ENCODE results near the gene FIP1L1.

Gene FIP1L1

DNA sequence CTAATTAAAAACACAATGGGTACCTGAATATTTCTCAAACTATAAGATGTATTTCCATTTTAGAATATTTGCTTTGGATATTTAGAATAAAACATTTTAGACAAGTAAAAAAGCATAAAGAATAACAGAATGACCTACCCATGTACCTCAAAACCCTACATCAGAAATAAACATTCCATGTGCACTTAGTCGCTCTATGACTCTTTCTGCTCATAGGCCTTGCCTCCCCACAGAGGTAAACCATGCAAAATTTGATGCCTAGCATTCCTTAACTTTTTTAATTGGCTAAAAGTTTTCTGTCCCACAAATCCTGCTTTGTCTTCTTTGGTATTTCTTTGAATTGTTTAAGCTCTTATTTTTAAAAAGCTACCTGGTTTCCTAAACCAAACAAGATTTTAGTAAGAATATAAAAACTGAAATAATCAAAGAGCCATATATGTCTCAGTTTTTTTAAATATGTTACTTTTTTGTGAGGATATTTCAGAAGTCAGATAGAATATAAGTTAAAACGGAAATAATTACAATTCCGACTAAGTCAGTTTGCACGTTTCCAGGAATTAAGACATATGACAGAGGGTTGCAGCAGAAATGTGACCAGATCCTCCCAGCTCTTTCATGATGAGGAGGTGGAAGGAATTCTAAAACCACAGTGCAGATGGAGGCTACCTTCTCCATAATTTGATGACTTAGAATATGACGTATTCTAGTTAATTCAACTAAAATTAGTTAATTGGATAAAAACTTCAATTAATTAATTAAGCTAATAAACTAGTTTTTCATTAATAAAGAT, 102.5 kb downstream of the FIP1L1 start:
- no peak for TF ChIP-seq POU2F2 (IDR thresholded peaks at IDR 0.05; ENCODE audit: low read depth, low read length)
- TF ChIP-seq SPI1 (IDR thresholded peaks at IDR 0.05; ENCODE audit: low read depth, low read length): no peak
- no peak for TF ChIP-seq TAF1 (IDR thresholded peaks at IDR 0.05; ENCODE audit: low read depth, low read length)
- TF ChIP-seq POLR2AphosphoS5 (IDR thresholded peaks at IDR 0.05; ENCODE audit: low read depth, low read length): no peak
- no peak for TF ChIP-seq POLR2A (IDR thresholded peaks at IDR 0.05; ENCODE audit: low read depth, low read length)
- TF ChIP-seq PAX5 (IDR thresholded peaks at IDR 0.05; ENCODE audit: insufficient read depth, low read length, severe bottlenecking): no peak
- FAIRE-seq (no peak), DNase-seq (ENCODE audit: insufficient read length, low spot score) (no peak)

DNA sequence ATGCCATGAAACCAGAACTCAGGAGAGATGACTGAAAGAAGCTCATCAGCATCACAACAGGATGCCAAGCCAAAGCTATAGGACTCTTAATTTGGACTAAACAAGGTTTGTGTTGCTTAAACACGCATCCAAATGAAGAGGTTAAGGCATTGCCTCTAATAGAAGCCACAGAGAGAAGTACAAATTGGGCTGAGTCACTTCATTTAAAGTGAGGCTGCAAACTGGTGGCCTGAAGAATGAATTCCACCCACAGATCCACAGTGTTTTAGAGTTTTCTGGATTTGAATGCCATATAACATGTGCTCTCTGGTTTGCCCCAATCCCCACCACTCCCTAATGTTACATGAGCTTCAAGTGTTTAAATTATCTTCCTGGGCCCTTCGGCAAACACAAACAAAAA, 103.5 kb downstream of the FIP1L1 start:
- no peak for DNase-seq (ENCODE audit: insufficient read length, low spot score)
- no peak for FAIRE-seq
- TF ChIP-seq SPI1 (IDR thresholded peaks at IDR 0.05; ENCODE audit: low read depth, low read length): no peak
- TF ChIP-seq POU2F2 (IDR thresholded peaks at IDR 0.05; ENCODE audit: low read depth, low read length): no peak
- no peak for TF ChIP-seq POLR2AphosphoS5 (IDR thresholded peaks at IDR 0.05; ENCODE audit: low read depth, low read length)
- TF ChIP-seq POLR2A (IDR thresholded peaks at IDR 0.05; ENCODE audit: low read depth, low read length): no peak
- no peak for TF ChIP-seq PAX5 (IDR thresholded peaks at IDR 0.05; ENCODE audit: insufficient read depth, low read length, severe bottlenecking)
- TF ChIP-seq TAF1 (IDR thresholded peaks at IDR 0.05; ENCODE audit: low read depth, low read length): no peak

DNA sequence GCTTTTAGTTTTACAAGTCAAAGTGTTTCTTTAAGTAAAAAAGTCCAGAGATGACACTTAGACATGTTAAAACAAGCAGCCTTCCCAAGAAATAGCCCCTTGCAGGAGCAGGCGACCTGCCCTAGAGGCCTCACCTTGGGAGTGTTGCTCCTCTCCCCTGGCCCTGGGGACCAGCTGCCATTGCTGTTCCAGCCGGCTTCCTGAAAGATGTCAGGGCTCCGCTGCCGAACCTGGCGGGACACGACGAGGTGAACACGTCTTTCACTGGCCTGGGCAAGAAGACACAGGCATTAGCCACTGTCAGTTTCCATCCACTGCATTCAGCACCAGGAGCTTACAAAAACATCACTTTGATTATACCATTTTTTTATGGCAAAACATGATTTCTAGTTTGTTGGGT, 104.1 kb downstream of the FIP1L1 start:
- TF ChIP-seq SPI1 (IDR thresholded peaks at IDR 0.05; ENCODE audit: low read depth, low read length): no peak
- TF ChIP-seq PAX5 (IDR thresholded peaks at IDR 0.05; ENCODE audit: insufficient read depth, low read length, severe bottlenecking): no peak
- TF ChIP-seq TAF1 (IDR thresholded peaks at IDR 0.05; ENCODE audit: low read depth, low read length): no peak
- no peak for TF ChIP-seq POLR2A (IDR thresholded peaks at IDR 0.05; ENCODE audit: low read depth, low read length)
- DNase-seq (ENCODE audit: insufficient read length, low spot score) (no peak), FAIRE-seq (no peak)

GRCh38 chr4:53483250-53483649, 105.8 kb downstream of the FIP1L1 start:
- no peak for FAIRE-seq
- no peak for DNase-seq (ENCODE audit: insufficient read length, low spot score)
- TF ChIP-seq POLR2AphosphoS5 (IDR thresholded peaks at IDR 0.05; ENCODE audit: low read depth, low read length) (no peak), SPI1 (IDR thresholded peaks at IDR 0.05; ENCODE audit: low read depth, low read length) (no peak), PAX5 (IDR thresholded peaks at IDR 0.05; ENCODE audit: insufficient read depth, low read length, severe bottlenecking) (no peak), POLR2A (IDR thresholded peaks at IDR 0.05; ENCODE audit: low read depth, low read length) (no peak), POU2F2 (IDR thresholded peaks at IDR 0.05; ENCODE audit: low read depth, low read length) (no peak)

- no peak for TF ChIP-seq POLR2AphosphoS5 (IDR thresholded peaks at IDR 0.05; ENCODE audit: low read depth, low read length)
- no peak for TF ChIP-seq SPI1 (IDR thresholded peaks at IDR 0.05; ENCODE audit: low read depth, low read length)
- TF ChIP-seq PAX5 (IDR thresholded peaks at IDR 0.05; ENCODE audit: insufficient read depth, low read length, severe bottlenecking): no peak
- no peak for TF ChIP-seq TAF1 (IDR thresholded peaks at IDR 0.05; ENCODE audit: low read depth, low read length)
- TF ChIP-seq POLR2A (IDR thresholded peaks at IDR 0.05; ENCODE audit: low read depth, low read length): no peak
- no peak for TF ChIP-seq POU2F2 (IDR thresholded peaks at IDR 0.05; ENCODE audit: low read depth, low read length)
- FAIRE-seq (no peak), DNase-seq (ENCODE audit: insufficient read length, low spot score) (no peak)
These were observed 107.6 kb downstream of the FIP1L1 start for GRCh38 chr4:53484911-53485657.

DNA sequence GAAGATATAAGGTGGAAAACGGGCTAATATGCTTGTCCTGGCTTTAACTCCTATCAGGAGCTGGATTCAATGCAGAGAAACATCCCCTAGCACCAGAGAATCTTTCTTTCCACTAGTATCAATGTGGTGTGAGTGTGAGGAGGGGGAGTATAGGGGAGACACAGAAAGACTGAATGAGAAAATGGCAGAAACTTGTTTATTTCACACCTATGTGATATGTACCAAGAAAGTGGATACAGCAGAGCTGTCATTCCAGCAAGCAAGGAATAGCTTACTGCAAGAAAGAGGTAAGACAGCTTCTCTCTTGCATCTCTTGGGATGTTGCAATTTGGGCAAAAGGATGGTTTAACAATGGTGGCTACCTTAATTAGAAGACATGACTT, 108.2 kb downstream of the FIP1L1 start:
- TF ChIP-seq POLR2AphosphoS5 (IDR thresholded peaks at IDR 0.05; ENCODE audit: low read depth, low read length) (no peak), TAF1 (IDR thresholded peaks at IDR 0.05; ENCODE audit: low read depth, low read length) (no peak), POLR2A (IDR thresholded peaks at IDR 0.05; ENCODE audit: low read depth, low read length) (no peak)
- FAIRE-seq (no peak), DNase-seq (ENCODE audit: insufficient read length, low spot score) (no peak)

- FAIRE-seq (no peak), DNase-seq (ENCODE audit: insufficient read length, low spot score) (no peak)
- TF ChIP-seq POLR2A (IDR thresholded peaks at IDR 0.05; ENCODE audit: low read depth, low read length): no peak
- no peak for TF ChIP-seq SPI1 (IDR thresholded peaks at IDR 0.05; ENCODE audit: low read depth, low read length)
- no peak for TF ChIP-seq PAX5 (IDR thresholded peaks at IDR 0.05; ENCODE audit: insufficient read depth, low read length, severe bottlenecking)
- TF ChIP-seq TAF1 (IDR thresholded peaks at IDR 0.05; ENCODE audit: low read depth, low read length): no peak
- no peak for TF ChIP-seq POLR2AphosphoS5 (IDR thresholded peaks at IDR 0.05; ENCODE audit: low read depth, low read length)
- TF ChIP-seq POU2F2 (IDR thresholded peaks at IDR 0.05; ENCODE audit: low read depth, low read length): no peak
These were observed 110.3 kb downstream of the FIP1L1 start for GRCh38 chr4:53487766-53488165.

DNA sequence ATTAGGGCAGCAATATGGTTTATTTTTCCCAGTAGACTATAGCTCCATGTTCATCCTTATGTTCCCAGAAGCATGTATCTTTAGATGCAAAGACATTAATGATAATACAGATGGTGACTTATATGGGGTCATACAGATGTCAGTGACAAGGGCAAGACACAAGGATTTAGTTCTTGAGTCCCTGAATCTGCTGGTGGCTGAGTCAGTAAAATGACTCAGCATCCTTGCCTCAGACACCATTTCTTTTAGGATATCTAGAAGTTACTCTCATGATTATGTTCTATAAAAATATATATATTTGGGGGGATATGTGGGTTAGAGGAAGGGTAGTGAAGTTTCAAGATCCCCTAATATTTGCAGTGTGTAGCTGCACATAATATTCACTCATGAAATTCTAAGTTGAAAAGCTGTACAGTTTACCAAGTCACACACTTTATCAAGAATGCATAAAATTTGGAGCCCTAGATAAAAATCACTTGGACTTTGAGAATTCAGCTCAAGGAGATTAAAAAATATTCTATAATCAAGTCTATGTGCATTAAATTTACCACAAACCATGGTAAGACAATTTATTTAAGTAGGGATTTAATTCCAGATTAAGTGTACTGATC, 111.9 kb downstream of the FIP1L1 start:
- TF ChIP-seq PAX5 (IDR thresholded peaks at IDR 0.05; ENCODE audit: insufficient read depth, low read length, severe bottlenecking) (no peak), POLR2A (IDR thresholded peaks at IDR 0.05; ENCODE audit: low read depth, low read length) (no peak), POLR2AphosphoS5 (IDR thresholded peaks at IDR 0.05; ENCODE audit: low read depth, low read length) (no peak), SPI1 (IDR thresholded peaks at IDR 0.05; ENCODE audit: low read depth, low read length) (no peak), TAF1 (IDR thresholded peaks at IDR 0.05; ENCODE audit: low read depth, low read length) (no peak), POU2F2 (IDR thresholded peaks at IDR 0.05; ENCODE audit: low read depth, low read length) (no peak)
- FAIRE-seq: no peak
- DNase-seq (ENCODE audit: insufficient read length, low spot score): no peak

GRCh38 chr4:53490161-53490956, 112.9 kb downstream of the FIP1L1 start:
- FAIRE-seq: no peak
- DNase-seq (ENCODE audit: insufficient read length, low spot score): no peak
- no peak for TF ChIP-seq POLR2A (IDR thresholded peaks at IDR 0.05; ENCODE audit: low read depth, low read length)
- no peak for TF ChIP-seq POLR2AphosphoS5 (IDR thresholded peaks at IDR 0.05; ENCODE audit: low read depth, low read length)
- no peak for TF ChIP-seq POU2F2 (IDR thresholded peaks at IDR 0.05; ENCODE audit: low read depth, low read length)
- TF ChIP-seq TAF1 (IDR thresholded peaks at IDR 0.05; ENCODE audit: low read depth, low read length): no peak
- TF ChIP-seq PAX5 (IDR thresholded peaks at IDR 0.05; ENCODE audit: insufficient read depth, low read length, severe bottlenecking): no peak
- no peak for TF ChIP-seq SPI1 (IDR thresholded peaks at IDR 0.05; ENCODE audit: low read depth, low read length)
